NB4 (cell line): ENCODE results near the gene ARL8B.

Source experiments
- CTCF ChIP-seq: IDR thresholded peaks from one replicate; pipeline ENCODE4 v1.5.1; 2012; ENCODE audit warnings: low read depth, low read length
- MAX ChIP-seq: IDR thresholded peaks from 2 replicates; pipeline ENCODE4 v1.6.1; 2011; ENCODE audit warnings: low read depth, low read length

- no peak for TF ChIP-seq CTCF
- no peak for TF ChIP-seq MAX
Observed at GRCh38 chr3:5115506-5116162, 6.5 kb upstream of the ARL8B start.
